ENCODE results near the gene AP4M1.

GRCh38 chr7:100155553-100156317, 54.3 kb downstream of the AP4M1 start:
- TF ChIP-seq CTCF (conservative IDR thresholded peaks at IDR 0.05 in 1 of 2, IDR thresholded peaks at IDR 0.05 in 1 of 2; ENCODE audit: low read depth in 1 of 2, low read length in 2 of 2) = no peak
- no peak for TF ChIP-seq EZH2 (IDR thresholded peaks at IDR 0.05; ENCODE audit: low read length, missing control alignments)

All from fibroblast of lung (primary cell).